Ascending aorta (tissue), 2 donors: ENCODE data around the gene PRTN3. TPM values are rescaled to one million over a fixed set of nuclear protein-coding genes. Genes with fewer than 3 reads are reported as not detected.
"Not testable (repeated sequence)": the region's sequence is repeated elsewhere in the genome, so short reads cannot be mapped to it uniquely, and the experiment has no call there.

Experiments used
- DNase-seq, 2 donors: peaks; one replicate each; pipeline ENCODE4 v3.0.0-alpha.2; 2019; ENCODE audit warnings: low spot score in 2 of 2
- H3K27ac ChIP-seq, 2 donors: fragments of 200-600 bp; sonication (generic); one replicate each; pipeline ENCODE4 v1.5.1; 2016 to 2017; ENCODE audit warnings: mild to moderate bottlenecking in 1 of 2
- H3K27me3 ChIP-seq: fragments of 200-600 bp; sonication (generic); one replicate; pipeline ENCODE4 v1.5.1; 2017
- H3K36me3 ChIP-seq, 2 donors: fragments of 200-600 bp; sonication (generic); one replicate each; pipeline ENCODE4 v1.5.1; 2016
- H3K4me1 ChIP-seq, 2 donors: fragments of 200-600 bp; sonication (generic); one replicate each; pipeline ENCODE4 v1.5.1; 2016 to 2017; ENCODE audit warnings: mild to moderate bottlenecking in 1 of 2
- H3K4me3 ChIP-seq, 2 donors: fragments of 200-600 bp; sonication (generic); one replicate each; pipeline ENCODE4 v1.5.1; 2016 to 2017; ENCODE audit warnings: mild to moderate bottlenecking in 1 of 2
- H3K9me3 ChIP-seq, 2 donors: fragments of 200-600 bp; sonication (generic); one replicate each; pipeline ENCODE4 v1.5.1; 2016
- intact Hi-C: fragments of 100-400 bp; cut with DNase I; formaldehyde crosslinking; loops from one replicate; pipeline ENCODE4 v1.15.1; 2023
- total RNA-seq: library from RNA; depleted of rRNA; stranded (reverse); fragments of >200 nt; gene quantifications from one replicate; pipeline ENCODE4 v1.1.0, GENCODE V29; 2016
- TF ChIP-seq, protein P1 (sequence below), 3 experiments: fragments of 200-600 bp in 2 of 3; fragments of 450-650 bp in 1 of 3; sonication (generic) in 2 of 3; IDR thresholded peaks; one replicate each; pipeline ENCODE4 v1.5.1; 2016 to 2019; ENCODE audit warnings: antibody characterized with exemption in 3 of 3, mild to moderate bottlenecking in 1 of 3, moderate library complexity in 1 of 3

The PRTN3 gene
- total RNA-seq, 1 donor from 2014 or later = not detected

DNA sequence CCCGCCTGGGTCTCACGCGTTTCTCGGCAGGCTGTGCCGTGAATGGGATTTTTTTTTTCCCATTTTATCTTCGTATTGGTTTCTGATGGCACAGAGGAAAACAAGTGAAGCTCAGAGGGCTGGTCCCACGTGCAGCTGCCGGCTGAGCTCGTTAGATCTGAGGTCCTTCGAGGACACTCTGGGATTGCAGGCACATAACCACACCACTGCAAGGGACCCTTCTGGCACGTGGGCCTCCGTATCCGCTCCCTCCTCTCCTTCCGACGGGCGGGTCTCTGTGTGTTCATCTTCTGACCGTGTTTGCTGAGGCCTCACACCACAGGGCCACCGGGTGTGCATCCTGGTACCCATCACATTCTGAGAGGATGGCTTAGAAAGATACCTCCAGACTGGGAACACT is 35.3 kb downstream of the PRTN3 start:
- intact Hi-C loops = no loop called here

DNA sequence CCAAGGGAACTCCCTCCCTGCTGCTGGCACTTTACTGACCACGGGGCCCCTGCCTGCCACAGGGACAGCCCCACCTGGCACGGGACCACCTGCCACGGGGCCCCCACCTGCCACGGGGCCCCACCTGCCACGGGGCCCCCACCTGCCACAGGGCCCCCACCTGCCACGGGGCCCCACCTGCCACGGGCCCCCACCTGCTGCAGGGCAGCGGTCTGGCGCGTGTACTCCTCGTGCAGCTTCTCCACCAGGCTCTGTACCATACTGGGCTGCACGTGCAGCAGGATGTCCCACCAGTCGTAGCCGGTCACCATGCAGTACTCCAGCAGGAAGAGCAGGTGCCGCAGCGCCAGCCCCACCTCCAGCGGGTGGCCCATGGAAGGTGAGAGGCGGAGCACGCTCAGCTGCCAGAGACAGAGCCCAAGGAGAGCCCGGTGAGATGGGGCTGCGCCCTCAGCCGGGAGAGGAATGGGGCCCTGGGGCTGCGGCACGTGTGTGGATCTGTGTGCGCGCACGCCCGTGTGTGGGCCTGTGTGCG is 36.0 kb downstream of the PRTN3 start:
- H3K36me3 ChIP-seq = peaks cover 70 to 81% of the 10 kb centered on the region in 2 donors

More for the DNA sequence above, 35.3 kb downstream of the PRTN3 start:
- H3K4me3 ChIP-seq = no peak overlapping the region
- no peaks in the 10 kb centered on the region for H3K9me3 ChIP-seq
- TF ChIP-seq, protein P1, sequence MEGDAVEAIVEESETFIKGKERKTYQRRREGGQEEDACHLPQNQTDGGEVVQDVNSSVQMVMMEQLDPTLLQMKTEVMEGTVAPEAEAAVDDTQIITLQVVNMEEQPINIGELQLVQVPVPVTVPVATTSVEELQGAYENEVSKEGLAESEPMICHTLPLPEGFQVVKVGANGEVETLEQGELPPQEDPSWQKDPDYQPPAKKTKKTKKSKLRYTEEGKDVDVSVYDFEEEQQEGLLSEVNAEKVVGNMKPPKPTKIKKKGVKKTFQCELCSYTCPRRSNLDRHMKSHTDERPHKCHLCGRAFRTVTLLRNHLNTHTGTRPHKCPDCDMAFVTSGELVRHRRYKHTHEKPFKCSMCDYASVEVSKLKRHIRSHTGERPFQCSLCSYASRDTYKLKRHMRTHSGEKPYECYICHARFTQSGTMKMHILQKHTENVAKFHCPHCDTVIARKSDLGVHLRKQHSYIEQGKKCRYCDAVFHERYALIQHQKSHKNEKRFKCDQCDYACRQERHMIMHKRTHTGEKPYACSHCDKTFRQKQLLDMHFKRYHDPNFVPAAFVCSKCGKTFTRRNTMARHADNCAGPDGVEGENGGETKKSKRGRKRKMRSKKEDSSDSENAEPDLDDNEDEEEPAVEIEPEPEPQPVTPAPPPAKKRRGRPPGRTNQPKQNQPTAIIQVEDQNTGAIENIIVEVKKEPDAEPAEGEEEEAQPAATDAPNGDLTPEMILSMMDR (IDR thresholded peaks at IDR 0.05) = no peak
- DNase-seq = no peak
- no peaks in the 10 kb centered on the region for H3K4me1 ChIP-seq
- H3K27me3 ChIP-seq = no peaks in the 10 kb centered on the region
- no peak overlapping the region for H3K27ac ChIP-seq
- peaks cover 70 to 77% of the 10 kb centered on the region in 2 donors for H3K36me3 ChIP-seq

DNA sequence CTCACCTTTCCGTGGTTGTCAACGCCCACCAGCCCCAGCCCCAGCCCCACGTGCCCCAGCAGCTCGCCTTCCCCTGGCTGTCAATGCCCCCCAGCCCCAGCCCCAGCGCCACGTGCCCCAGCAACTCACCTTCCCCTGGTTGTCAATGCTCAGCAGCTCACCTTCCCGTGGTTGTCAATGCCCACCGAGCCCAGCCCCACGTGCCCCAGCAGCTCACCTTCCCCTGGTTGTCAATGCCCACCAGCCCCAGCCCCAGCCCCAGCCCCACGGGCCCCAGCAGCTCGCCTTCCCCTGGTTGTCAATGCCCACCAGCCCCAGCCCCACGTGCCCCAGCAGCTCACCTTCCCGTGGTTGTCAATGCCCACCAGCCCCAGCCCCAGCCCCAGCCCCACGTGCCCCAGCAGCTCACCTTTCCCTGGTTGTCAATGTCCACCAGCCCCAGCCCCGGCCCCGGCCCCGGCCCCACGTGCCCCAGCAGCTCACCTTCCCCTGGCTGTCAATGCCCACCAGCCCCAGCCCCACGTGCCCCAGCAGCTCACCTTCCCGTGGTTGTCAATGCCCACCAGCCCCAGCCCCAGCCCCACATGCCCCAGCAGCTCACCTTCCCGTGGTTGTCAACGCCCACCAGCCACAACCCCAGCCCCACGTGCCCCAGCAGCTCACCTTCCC is 37.3 kb downstream of the PRTN3 start:
- not testable (repeated sequence) for DNase-seq, H3K27me3 ChIP-seq
- peaks cover 71 to 86% of the 10 kb centered on the region in 2 donors for H3K36me3 ChIP-seq

More for the DNA sequence above, 36.0 kb downstream of the PRTN3 start:
- no peak for DNase-seq
- Histone ChIP-seq H3K4me3 (no peak overlapping the region), H3K27me3 (no peaks in the 10 kb centered on the region), H3K9me3 (no peaks in the 10 kb centered on the region), H3K4me1 (no peaks in the 10 kb centered on the region), H3K27ac (no peak overlapping the region)
- intact Hi-C loops = no loop called here
- TF ChIP-seq, protein P1 (IDR thresholded peaks at IDR 0.05) = no peak

DNA sequence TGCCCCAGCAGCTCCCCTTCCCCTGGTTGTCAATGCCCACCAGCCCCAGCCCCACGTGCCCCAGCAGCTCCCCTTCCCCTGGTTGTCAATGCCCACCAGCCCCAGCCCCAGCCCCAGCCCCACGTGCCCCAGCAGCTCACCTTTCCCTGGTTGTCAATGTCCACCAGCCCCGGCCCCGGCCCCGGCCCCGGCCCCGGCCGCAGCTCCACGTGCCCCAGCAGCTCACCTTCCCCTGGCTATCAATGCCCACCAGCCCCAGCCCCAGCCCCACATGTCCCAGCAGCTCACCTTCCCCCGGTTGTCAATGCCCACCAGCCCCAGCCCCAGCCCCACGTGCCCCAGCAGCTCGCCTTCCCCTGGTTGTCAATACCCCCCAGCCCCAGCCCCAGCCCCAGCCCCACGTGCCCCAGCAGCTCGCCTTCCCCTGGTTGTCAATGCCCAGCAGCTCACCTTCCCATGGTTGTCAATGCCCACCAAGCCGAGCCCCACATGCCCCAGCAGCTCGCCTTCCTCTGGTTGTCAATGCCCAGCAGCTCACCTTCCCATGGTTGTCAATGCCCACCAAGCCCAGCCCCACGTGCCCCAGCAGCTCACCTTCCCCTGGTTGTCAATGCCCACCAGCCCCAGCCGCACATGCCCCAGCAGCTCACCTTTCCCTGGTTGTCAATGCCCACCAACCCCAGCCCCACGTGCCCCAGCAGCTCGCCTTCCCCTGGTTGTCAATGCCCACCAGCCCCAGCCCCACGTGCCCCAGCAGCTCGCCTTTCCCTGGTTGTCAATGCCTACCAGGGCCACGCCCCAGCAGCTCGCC is 38.2 kb downstream of the PRTN3 start:
- intact Hi-C loops, H3K27ac ChIP-seq, H3K9me3 ChIP-seq, H3K4me3 ChIP-seq, H3K4me1 ChIP-seq, H3K27me3 ChIP-seq, DNase-seq: not testable (repeated sequence)
- H3K36me3 ChIP-seq = peaks cover 64 to 86% of the 10 kb centered on the region in 2 donors

More for the DNA sequence above, 37.3 kb downstream of the PRTN3 start:
- H3K27ac ChIP-seq, H3K9me3 ChIP-seq, intact Hi-C loops, H3K4me3 ChIP-seq, H3K4me1 ChIP-seq: not testable (repeated sequence)

DNA sequence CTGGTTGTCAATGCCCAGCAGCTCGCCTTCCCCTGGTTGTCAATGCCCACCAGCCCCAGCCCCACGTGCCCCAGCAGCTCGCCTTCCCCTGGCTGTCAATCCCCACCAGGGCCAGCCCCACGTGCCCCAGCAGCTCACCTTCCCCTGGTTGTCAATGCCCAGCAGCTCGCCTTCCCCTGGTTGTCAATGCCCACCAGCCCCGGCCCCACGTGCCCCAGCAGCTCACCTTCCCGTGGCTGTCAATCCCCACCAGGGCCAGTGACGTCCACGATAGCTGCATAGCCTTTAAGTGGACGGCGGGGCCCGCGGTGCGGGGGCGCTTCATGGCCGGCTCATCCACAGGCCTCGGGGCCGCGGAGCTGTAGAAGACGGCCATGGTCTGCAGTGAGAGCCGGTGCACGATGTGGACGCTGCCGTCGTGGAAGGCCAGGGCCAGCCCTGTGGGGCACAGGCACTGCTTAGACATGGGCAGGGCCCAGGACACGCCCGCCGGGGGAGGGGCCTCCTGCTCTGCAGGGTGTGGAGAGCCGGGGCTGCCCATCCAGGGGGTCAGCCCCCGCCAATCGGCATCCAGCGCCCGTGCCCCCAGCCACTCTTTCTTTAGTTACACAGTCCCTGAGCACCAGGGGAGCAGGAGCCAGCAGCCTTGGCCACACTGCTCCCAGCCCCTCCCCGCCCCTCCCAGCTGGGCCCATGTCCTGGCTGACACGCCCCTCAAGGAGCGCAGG is 39.1 kb downstream of the PRTN3 start:
- intact Hi-C loops = no loop called here
- Histone ChIP-seq H3K9me3 (no peaks in the 10 kb centered on the region), H3K4me3 (no peak overlapping the region), H3K27ac (no peak overlapping the region), H3K4me1 (no peaks in the 10 kb centered on the region), H3K36me3 (peaks cover 65 to 86% of the 10 kb centered on the region in 2 donors), H3K27me3 (no peaks in the 10 kb centered on the region)
- TF ChIP-seq, protein P1 (IDR thresholded peaks at IDR 0.05) = no peak
- no peak for DNase-seq

DNA sequence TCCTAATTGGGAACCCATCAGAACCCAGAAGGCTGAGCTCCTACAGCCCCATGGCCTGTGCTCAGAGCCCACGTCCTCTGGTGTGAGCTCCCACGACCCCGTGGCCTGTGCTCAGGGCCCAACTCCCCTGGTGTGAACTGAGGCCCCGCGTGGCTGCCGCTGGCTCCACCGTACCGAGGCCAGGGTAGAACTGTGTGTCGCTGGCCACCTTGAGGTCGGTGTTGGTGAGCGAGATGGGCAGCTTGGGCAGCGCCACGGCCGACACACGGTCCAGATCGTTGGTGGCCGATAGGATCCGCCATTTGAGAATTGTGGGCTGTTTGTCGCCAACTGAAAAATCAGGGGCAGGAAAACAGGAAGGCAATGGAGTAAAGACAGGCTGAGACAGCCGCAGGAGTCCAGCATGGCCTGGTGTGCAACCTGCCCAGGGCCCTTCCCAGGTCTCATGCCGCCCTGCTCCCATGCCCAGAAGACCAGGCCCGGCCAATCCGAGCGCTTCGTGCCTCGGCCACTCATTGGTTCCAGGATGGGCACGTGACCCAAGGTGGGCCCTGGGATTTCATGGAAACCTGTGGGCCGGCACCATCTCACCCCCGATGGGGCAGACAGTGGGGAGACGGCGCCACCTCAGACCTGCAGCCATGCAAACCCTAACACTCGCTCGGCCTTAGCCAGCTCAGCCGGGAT is 40.7 kb downstream of the PRTN3 start:
- intact Hi-C loops = no loop called here
- Histone ChIP-seq H3K9me3 (no peaks in the 10 kb centered on the region), H3K4me3 (no peak overlapping the region), H3K27me3 (no peaks in the 10 kb centered on the region), H3K4me1 (no peaks in the 10 kb centered on the region), H3K36me3 (peaks cover 62 to 85% of the 10 kb centered on the region in 2 donors), H3K27ac (no peak overlapping the region)
- TF ChIP-seq, protein P1 (IDR thresholded peaks at IDR 0.05) = no peak
- no peak for DNase-seq
